WTC11 (cell line): ENCODE measurements around the gene VCL. TPM values are rescaled to one million over a fixed set of nuclear protein-coding genes. Genes with fewer than 3 reads are reported as not detected.

ENCODE experiments used
- ATAC-seq: fragments of 200-7000 bp; cut with Tn5 transposase; 2 replicates; pipeline ENCODE4 v1.10.0; 2021; ENCODE audit warnings: mild to moderate bottlenecking, moderate library complexity
- CTCF ChIA-PET: fragments of 300-600 bp; sonication (Branson Sonifier 250); formaldehyde crosslinking; loops from one replicate; lab custom pipeline; 2021; ENCODE audit warnings: antibody characterized with exemption; lab: Charles Lee
- POLR2A ChIA-PET: fragments of 350-600 bp; sonication (Branson Sonifier 250); formaldehyde crosslinking; loops from one replicate; lab custom pipeline; 2021; ENCODE audit warnings: antibody characterized with exemption; lab: Charles Lee
- DNase-seq: peaks from one replicate; pipeline ENCODE4 v3.0.0; 2021; ENCODE audit warnings: low spot score
- H3K27ac Mint-ChIP-seq: 2 replicates; pipeline ENCODE4 v1.8.0; 2021; ENCODE audit warnings: mixed read lengths
- H3K27me3 Mint-ChIP-seq: 2 replicates; pipeline ENCODE4 v1.8.0; 2021; ENCODE audit warnings: low read depth, mild to moderate bottlenecking, moderate library complexity, mixed read lengths
- H3K36me3 Mint-ChIP-seq: 2 replicates; pipeline ENCODE4 v1.8.0; 2021; ENCODE audit warnings: mixed read lengths
- H3K4me1 Mint-ChIP-seq: 2 replicates; pipeline ENCODE4 v1.8.0; 2022; ENCODE audit warnings: mixed read lengths
- H3K4me3 Mint-ChIP-seq: 2 replicates; pipeline ENCODE4 v1.8.0; 2021; ENCODE audit warnings: mild to moderate bottlenecking, moderate library complexity, mixed read lengths
- H3K9me3 Mint-ChIP-seq: 2 replicates; pipeline ENCODE4 v1.8.0; 2021; ENCODE audit warnings: mixed read lengths
- CBFB ChIP-seq: sonication (generic); formaldehyde crosslinking; IDR thresholded peaks from 2 replicates; pipeline ENCODE4 v1.8.1; 2022; ENCODE audit warnings: mild to moderate bottlenecking, low read depth, missing genetic modification reagents
- E2F5 ChIP-seq: sonication (generic); formaldehyde crosslinking; IDR thresholded peaks from 2 replicates; pipeline ENCODE4 v1.8.1; 2022; ENCODE audit warnings: mild to moderate bottlenecking, moderate library complexity, missing genetic modification reagents
- ETV6 ChIP-seq: sonication (generic); formaldehyde crosslinking; IDR thresholded peaks from 2 replicates; pipeline ENCODE4 v1.8.1; 2022; ENCODE audit warnings: mild to moderate bottlenecking, missing genetic modification reagents
- FOXK1 ChIP-seq: sonication (generic); formaldehyde crosslinking; IDR thresholded peaks from 2 replicates; pipeline ENCODE4 v1.8.0; 2022; ENCODE audit warnings: mild to moderate bottlenecking, moderate library complexity, missing genetic modification reagents
- GRHL2 ChIP-seq: fragments of 250-450 bp; sonication (Bioruptor Pico); IDR thresholded peaks from 2 replicates; pipeline ENCODE4 v1.8.0; 2022; ENCODE audit warnings: mild to moderate bottlenecking, moderate library complexity; ENCODE audit not compliant: insufficient replicate concordance, severe bottlenecking
- IRF2 ChIP-seq: sonication (generic); formaldehyde crosslinking; IDR thresholded peaks from 2 replicates; pipeline ENCODE4 v1.8.0; 2022; ENCODE audit warnings: low read depth, missing genetic modification reagents, borderline replicate concordance
- MLX ChIP-seq: sonication (generic); formaldehyde crosslinking; IDR thresholded peaks from 2 replicates; pipeline ENCODE4 v1.8.1; 2023; ENCODE audit warnings: mild to moderate bottlenecking, missing genetic modification reagents, moderate library complexity
- MYBL2 ChIP-seq: sonication (generic); formaldehyde crosslinking; IDR thresholded peaks from 2 replicates; pipeline ENCODE4 v1.8.1; 2023; ENCODE audit warnings: mild to moderate bottlenecking, moderate library complexity, missing genetic modification reagents
- NR3C1 ChIP-seq: sonication (generic); formaldehyde crosslinking; conservative IDR thresholded peaks from 2 replicates; pipeline ENCODE4 v1.8.1; 2023; ENCODE audit warnings: low read depth, mild to moderate bottlenecking, missing genetic modification reagents
- PREB ChIP-seq: sonication (generic); formaldehyde crosslinking; IDR thresholded peaks from 2 replicates; pipeline ENCODE4 v1.8.1; 2022; ENCODE audit warnings: mild to moderate bottlenecking, missing genetic modification reagents, moderate library complexity, borderline replicate concordance
- RORB ChIP-seq: fragments of 250-450 bp; sonication (Bioruptor Pico); IDR thresholded peaks from 2 replicates; pipeline ENCODE4 v1.9.0; 2021; ENCODE audit warnings: mild to moderate bottlenecking
- SMAD3 ChIP-seq: sonication (generic); formaldehyde crosslinking; IDR thresholded peaks from 2 replicates; pipeline ENCODE4 v1.8.0; 2022; ENCODE audit warnings: missing genetic modification reagents, mild to moderate bottlenecking, borderline replicate concordance
- SMAD4 ChIP-seq: sonication (generic); formaldehyde crosslinking; IDR thresholded peaks from 2 replicates; pipeline ENCODE4 v1.8.0; 2022; ENCODE audit warnings: mild to moderate bottlenecking, missing genetic modification reagents
- SOX15 ChIP-seq: fragments of 250-450 bp; sonication (Bioruptor Pico); IDR thresholded peaks from 2 replicates; pipeline ENCODE4 v1.9.0; 2021; ENCODE audit warnings: mild to moderate bottlenecking
- SP1 ChIP-seq: sonication (generic); formaldehyde crosslinking; conservative IDR thresholded peaks from 2 replicates; pipeline ENCODE4 v1.8.1; 2022; ENCODE audit warnings: missing genetic modification reagents
- ZMAT4 ChIP-seq: fragments of 250-450 bp; sonication (Bioruptor Pico); IDR thresholded peaks from 2 replicates; pipeline ENCODE4 v1.9.0; 2021; ENCODE audit warnings: mild to moderate bottlenecking
- ZNF416 ChIP-seq: fragments of 250-450 bp; sonication (Bioruptor Pico); IDR thresholded peaks from 2 replicates; pipeline ENCODE4 v1.9.0; 2021; ENCODE audit warnings: mild to moderate bottlenecking, inconsistent platforms
- ZNF423 ChIP-seq: fragments of 250-450 bp; sonication (Bioruptor Pico); IDR thresholded peaks from 2 replicates; pipeline ENCODE4 v2.1.2; 2022; ENCODE audit warnings: mild to moderate bottlenecking, moderate library complexity
- ZNF671 ChIP-seq: fragments of 250-450 bp; sonication (Bioruptor Pico); IDR thresholded peaks from 2 replicates; pipeline ENCODE4 v1.8.0; 2021; ENCODE audit warnings: mild to moderate bottlenecking
- total RNA-seq: library from RNA; stranded (reverse); gene quantifications from 3 replicates; pipeline ENCODE4 v1.2.3, GENCODE V29; 2021
- TF ChIP-seq, protein P1 (sequence below): fragments of 250-450 bp; sonication (Bioruptor Pico); IDR thresholded peaks from 2 replicates; pipeline ENCODE4 v1.9.0; 2021; ENCODE audit warnings: mild to moderate bottlenecking, borderline replicate concordance
- TF ChIP-seq, protein P2 (sequence below): sonication (generic); formaldehyde crosslinking; IDR thresholded peaks from 2 replicates; pipeline ENCODE4 v1.8.1; 2023; ENCODE audit warnings: mild to moderate bottlenecking, missing genetic modification reagents
- TF ChIP-seq, protein P3 (sequence below): sonication (generic); formaldehyde crosslinking; IDR thresholded peaks from 2 replicates; pipeline ENCODE4 v1.8.0; 2022; ENCODE audit warnings: mild to moderate bottlenecking, missing genetic modification reagents
- TF ChIP-seq, protein P4 (sequence below): sonication (generic); formaldehyde crosslinking; IDR thresholded peaks from 2 replicates; pipeline ENCODE4 v1.8.1; 2022; ENCODE audit warnings: missing genetic modification reagents, borderline replicate concordance

VCL gene
- total RNA-seq, 1 experiment from 2014 or later = 225 TPM

DNA sequence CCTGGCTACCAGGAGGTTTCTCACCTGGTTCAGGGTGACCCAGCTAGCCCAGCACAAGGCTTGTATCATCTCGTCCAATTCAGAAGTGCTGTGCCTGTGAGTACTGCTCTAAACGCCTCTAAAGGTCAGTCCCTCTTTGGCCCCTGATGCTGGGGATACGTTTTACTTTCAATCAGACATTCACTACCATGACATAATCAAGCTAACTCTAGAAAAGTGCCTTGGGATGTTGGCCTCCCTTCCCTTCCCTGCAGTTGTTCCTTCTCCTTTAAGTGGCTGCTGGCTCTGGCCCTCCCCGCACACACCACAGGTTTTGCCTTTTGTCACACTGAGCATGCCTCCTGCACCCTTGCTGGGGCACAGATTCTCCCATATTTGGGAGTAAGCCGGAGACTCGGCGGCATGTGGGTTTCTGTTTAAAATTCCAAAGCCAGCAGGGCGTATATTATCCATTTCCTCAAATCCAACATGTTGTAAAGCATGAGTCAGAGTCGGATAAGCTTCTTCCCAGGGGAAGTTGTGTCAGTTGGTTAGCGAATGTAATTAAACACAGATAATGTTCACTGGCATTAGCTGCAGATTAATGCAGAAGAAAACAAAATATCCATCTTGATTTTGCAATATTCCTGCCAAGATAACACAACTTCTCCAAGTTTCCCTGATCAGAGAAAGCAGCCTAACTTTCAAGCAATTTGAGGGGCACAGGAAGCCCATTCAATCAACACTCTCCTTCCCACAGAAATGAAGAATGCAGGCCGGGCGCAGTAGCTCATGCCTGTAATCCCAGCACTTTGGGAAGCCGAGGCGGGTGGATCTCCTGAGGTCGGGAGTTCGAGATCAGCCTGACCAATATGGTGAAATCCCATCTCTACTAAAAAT, 31.8 kb upstream of the VCL start:
- Mint-ChIP-seq H3K27ac (peak overlapping the region; percentile 100), H3K36me3 (no peaks in the 10 kb centered on the region), H3K4me3 (peak overlapping the region; percentile 59), H3K9me3 (no peaks in the 10 kb centered on the region), H3K27me3 (no peaks in the 10 kb centered on the region), H3K4me1 (peaks cover 69% of the 10 kb centered on the region)
- ATAC-seq = peak; percentile 87
- ChIA-PET CTCF (interaction anchor here (0.8 to 5.3 kb wide), 10 partner anchors 9 to 80 kb away, joined by 3 to 33 read pairs (median 5); partner anchors contain the start of gene VCL), POLR2A (interaction anchor here (0.6 to 6.8 kb wide), 8 partner anchors 10 to 62 kb away, joined by 3 to 140 read pairs (median 5); partner anchors contain the start of gene VCL)
- peak; percentile 86 for DNase-seq
- TF ChIP-seq, protein P1, sequence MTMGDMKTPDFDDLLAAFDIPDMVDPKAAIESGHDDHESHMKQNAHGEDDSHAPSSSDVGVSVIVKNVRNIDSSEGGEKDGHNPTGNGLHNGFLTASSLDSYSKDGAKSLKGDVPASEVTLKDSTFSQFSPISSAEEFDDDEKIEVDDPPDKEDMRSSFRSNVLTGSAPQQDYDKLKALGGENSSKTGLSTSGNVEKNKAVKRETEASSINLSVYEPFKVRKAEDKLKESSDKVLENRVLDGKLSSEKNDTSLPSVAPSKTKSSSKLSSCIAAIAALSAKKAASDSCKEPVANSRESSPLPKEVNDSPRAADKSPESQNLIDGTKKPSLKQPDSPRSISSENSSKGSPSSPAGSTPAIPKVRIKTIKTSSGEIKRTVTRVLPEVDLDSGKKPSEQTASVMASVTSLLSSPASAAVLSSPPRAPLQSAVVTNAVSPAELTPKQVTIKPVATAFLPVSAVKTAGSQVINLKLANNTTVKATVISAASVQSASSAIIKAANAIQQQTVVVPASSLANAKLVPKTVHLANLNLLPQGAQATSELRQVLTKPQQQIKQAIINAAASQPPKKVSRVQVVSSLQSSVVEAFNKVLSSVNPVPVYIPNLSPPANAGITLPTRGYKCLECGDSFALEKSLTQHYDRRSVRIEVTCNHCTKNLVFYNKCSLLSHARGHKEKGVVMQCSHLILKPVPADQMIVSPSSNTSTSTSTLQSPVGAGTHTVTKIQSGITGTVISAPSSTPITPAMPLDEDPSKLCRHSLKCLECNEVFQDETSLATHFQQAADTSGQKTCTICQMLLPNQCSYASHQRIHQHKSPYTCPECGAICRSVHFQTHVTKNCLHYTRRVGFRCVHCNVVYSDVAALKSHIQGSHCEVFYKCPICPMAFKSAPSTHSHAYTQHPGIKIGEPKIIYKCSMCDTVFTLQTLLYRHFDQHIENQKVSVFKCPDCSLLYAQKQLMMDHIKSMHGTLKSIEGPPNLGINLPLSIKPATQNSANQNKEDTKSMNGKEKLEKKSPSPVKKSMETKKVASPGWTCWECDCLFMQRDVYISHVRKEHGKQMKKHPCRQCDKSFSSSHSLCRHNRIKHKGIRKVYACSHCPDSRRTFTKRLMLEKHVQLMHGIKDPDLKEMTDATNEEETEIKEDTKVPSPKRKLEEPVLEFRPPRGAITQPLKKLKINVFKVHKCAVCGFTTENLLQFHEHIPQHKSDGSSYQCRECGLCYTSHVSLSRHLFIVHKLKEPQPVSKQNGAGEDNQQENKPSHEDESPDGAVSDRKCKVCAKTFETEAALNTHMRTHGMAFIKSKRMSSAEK (CRISPR knock-in tag) = peak; percentile 18; the same call in 1 of the 2 replicates
- TF ChIP-seq, protein P2, sequence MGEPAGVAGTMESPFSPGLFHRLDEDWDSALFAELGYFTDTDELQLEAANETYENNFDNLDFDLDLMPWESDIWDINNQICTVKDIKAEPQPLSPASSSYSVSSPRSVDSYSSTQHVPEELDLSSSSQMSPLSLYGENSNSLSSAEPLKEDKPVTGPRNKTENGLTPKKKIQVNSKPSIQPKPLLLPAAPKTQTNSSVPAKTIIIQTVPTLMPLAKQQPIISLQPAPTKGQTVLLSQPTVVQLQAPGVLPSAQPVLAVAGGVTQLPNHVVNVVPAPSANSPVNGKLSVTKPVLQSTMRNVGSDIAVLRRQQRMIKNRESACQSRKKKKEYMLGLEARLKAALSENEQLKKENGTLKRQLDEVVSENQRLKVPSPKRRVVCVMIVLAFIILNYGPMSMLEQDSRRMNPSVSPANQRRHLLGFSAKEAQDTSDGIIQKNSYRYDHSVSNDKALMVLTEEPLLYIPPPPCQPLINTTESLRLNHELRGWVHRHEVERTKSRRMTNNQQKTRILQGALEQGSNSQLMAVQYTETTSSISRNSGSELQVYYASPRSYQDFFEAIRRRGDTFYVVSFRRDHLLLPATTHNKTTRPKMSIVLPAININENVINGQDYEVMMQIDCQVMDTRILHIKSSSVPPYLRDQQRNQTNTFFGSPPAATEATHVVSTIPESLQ (CRISPR knock-in tag) = no peak
- TF ChIP-seq CBFB (CRISPR knock-in tag) (no peak), ETV6 (CRISPR knock-in tag) (0 out of 2 replicates have a peak, but pooled peaks have one; percentile 73), SMAD4 (CRISPR knock-in tag) (no peak), ZMAT4 (CRISPR knock-in tag) (no peak), IRF2 (CRISPR knock-in tag) (no peak), NR3C1 (no peak), MYBL2 (CRISPR knock-in tag) (no peak; the same call in 1 of the 2 replicates), SOX15 (CRISPR knock-in tag) (no peak), MLX (no peak), GRHL2 (CRISPR knock-in tag) (no peak), ZNF416 (peak; percentile 86), ZNF671 (CRISPR knock-in tag) (peak; percentile 68; the same call in 1 of the 2 replicates), FOXK1 (CRISPR knock-in tag) (no peak), SMAD3 (CRISPR knock-in tag) (no peak), E2F5 (CRISPR knock-in tag) (0 out of 2 replicates have a peak, but pooled peaks have one; percentile 4), RORB (CRISPR knock-in tag) (no peak), SP1 (peak; percentile 32; the same call in 1 of the 2 replicates), ZNF423 (no peak; the same call in 1 of the 2 replicates), PREB (CRISPR knock-in tag) (no peak)
- TF ChIP-seq, protein P3, sequence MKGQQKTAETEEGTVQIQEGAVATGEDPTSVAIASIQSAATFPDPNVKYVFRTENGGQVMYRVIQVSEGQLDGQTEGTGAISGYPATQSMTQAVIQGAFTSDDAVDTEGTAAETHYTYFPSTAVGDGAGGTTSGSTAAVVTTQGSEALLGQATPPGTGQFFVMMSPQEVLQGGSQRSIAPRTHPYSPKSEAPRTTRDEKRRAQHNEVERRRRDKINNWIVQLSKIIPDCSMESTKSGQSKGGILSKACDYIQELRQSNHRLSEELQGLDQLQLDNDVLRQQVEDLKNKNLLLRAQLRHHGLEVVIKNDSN = no peak; the same call in 1 of the 2 replicates
- TF ChIP-seq, protein P4, sequence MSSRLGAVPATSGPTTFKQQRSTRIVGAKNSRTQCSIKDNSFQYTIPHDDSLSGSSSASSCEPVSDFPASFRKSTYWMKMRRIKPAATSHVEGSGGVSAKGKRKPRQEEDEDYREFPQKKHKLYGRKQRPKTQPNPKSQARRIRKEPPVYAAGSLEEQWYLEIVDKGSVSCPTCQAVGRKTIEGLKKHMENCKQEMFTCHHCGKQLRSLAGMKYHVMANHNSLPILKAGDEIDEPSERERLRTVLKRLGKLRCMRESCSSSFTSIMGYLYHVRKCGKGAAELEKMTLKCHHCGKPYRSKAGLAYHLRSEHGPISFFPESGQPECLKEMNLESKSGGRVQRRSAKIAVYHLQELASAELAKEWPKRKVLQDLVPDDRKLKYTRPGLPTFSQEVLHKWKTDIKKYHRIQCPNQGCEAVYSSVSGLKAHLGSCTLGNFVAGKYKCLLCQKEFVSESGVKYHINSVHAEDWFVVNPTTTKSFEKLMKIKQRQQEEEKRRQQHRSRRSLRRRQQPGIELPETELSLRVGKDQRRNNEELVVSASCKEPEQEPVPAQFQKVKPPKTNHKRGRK (CRISPR knock-in tag) = no peak
